Activated CD4-positive, alpha-beta T cell treated with anti-CD3 and anti-CD28 coated beads, Interleukin-2, amount 10 ng/mL, durations not matched to agents 7 days and 5 days (primary cell): Measurements from ENCODE around the gene LZTS2. TPM values are rescaled to one million over a fixed set of nuclear protein-coding genes. Genes with fewer than 3 reads are reported as not detected.
"Not testable (repeated sequence)": the region's sequence is repeated elsewhere in the genome, so short reads cannot be mapped to it uniquely, and the experiment has no call there.

Source experiments
- CTCF ChIA-PET: fragments of 350-600 bp; sonication (Branson Sonifier 250); formaldehyde crosslinking; loops from one replicate; lab custom pipeline; 2021; ENCODE audit warnings: antibody characterized with exemption; lab: Charles Lee
- POLR2A ChIA-PET: fragments of 350-600 bp; sonication (Branson Sonifier 250); formaldehyde crosslinking; loops from one replicate; lab custom pipeline; 2021; ENCODE audit warnings: antibody characterized with exemption; lab: Charles Lee
- DNase-seq: peaks from one replicate; pipeline ENCODE4 v3.0.0-alpha.2; 2020
- H3K27ac Mint-ChIP-seq: one replicate; pipeline ENCODE4 v1.8.0; 2021; ENCODE audit warnings: mild to moderate bottlenecking, moderate library complexity, mixed read lengths
- H3K27me3 Mint-ChIP-seq: one replicate; pipeline ENCODE4 v1.8.0; 2021; ENCODE audit warnings: mixed read lengths
- H3K36me3 Mint-ChIP-seq: one replicate; pipeline ENCODE4 v1.8.0; 2021; ENCODE audit warnings: low read depth, mixed read lengths
- H3K4me1 Mint-ChIP-seq: one replicate; pipeline ENCODE4 v1.8.0; 2021; ENCODE audit warnings: mixed read lengths
- H3K4me3 Mint-ChIP-seq: one replicate; pipeline ENCODE4 v1.8.0; 2021; ENCODE audit warnings: mild to moderate bottlenecking, moderate library complexity, mixed read lengths
- H3K9me3 Mint-ChIP-seq: one replicate; pipeline ENCODE4 v1.8.0; 2021; ENCODE audit warnings: mixed read lengths
- total RNA-seq, 2 experiments: library from RNA; stranded (reverse); gene quantifications; one replicate each; pipeline ENCODE4 v1.2.3, GENCODE V29; 2021

Gene LZTS2
- total RNA-seq, 2 experiments from 2014 or later, result 17.5 to 18.8 TPM

DNA sequence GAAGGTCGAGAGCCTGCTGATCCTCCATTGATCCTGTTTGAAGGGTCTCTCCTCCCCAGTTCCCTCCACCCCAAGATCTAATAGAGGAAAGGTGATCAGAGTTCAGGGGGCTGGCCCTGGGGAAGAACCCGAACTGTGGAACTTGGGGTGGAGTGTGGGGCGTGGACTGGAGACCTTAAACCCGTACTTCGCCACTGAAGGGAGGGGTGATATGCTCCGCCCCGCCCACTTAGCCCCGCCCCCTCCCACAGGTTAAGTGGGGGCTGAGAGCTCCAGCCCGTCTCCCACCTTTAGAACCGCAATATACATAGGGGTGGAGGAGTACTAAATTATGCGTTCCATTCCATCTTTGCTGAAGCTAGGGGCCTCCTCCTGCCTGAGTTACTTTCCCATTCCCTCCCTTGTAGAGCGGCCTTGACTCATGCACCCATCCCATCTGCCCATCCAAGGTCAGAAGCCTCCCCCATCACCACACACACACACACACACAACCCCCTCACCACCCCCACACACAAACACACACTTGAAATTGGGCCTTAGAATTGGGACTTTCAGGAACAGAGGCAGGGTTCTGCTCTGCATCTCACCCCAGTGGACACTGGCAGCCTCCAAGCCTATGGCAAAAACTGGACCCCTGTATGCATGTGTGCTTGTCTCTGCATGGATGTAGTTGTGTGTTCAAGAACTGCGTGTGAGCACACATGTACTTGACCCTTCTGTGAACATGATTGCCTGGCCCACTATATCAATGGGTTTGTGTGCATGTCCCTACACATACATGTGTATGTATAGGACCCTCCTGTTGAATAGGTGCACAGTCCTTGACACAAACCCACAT lies 29.3 kb upstream of the LZTS2 start:
- H3K27ac Mint-ChIP-seq, result no peak overlapping the region
- H3K4me1 Mint-ChIP-seq, result peaks cover 14% of the 10 kb centered on the region
- ChIA-PET POLR2A (interaction anchor here (0.6 kb wide), 1 partner anchor 62 kb away, joined by 3 read pairs; no protein-coding TSS in a partner anchor), CTCF (interaction anchor here (0.5 kb wide), 1 partner anchor 1571 kb away, joined by 3 read pairs; no protein-coding TSS in a partner anchor)
- peaks cover 5% of the 10 kb centered on the region for H3K27me3 Mint-ChIP-seq
- peaks cover 6% of the 10 kb centered on the region for H3K36me3 Mint-ChIP-seq
- H3K4me3 Mint-ChIP-seq, result peak overlapping the region; percentile 55
- no peaks in the 10 kb centered on the region for H3K9me3 Mint-ChIP-seq
- DNase-seq, result no peak

DNA sequence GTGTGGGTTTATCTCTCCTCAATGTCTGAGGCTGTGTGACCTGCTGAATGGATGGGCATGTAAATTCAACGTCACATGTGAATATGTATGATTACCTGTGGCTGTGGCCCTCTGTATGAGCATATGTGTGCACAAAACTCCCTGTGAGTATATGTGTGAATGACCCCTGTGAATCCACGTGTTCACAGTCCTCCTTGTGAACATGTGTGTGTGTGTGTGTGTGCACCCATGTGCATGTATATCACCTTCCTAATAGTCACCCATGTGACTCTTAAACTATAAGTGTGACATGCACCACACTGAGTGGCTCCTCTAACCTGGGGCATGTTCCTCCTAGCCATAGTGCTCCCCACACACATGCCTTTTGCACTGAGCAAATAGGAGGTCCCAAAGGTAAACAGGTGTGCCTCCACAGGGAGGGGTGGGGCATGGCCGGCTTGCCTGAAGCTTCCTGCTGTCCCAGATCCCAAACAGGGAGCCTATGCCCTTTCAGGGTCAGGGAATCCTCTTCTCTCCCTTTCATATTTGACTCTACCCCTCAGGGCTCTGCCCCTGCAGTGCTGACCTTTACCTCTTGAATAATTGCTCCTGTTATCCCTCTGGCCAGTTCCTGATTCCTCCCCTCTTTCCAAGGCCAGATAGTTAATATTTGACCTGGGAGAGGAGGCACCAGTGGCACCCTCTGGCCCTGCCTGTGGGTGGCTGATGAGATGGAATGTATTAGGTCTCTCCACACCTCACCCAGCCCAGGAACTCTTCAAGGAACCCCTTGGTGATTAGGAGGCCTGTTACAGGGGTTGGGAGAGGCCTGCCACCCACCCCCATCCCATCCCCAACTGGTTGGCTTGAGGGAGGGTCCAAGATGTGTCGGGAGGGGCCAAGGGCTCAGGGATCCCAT lies 28.4 kb upstream of the LZTS2 start:
- Mint-ChIP-seq H3K4me3 (no peak overlapping the region), H3K9me3 (no peaks in the 10 kb centered on the region), H3K4me1 (peaks cover 14% of the 10 kb centered on the region), H3K36me3 (peaks cover 2% of the 10 kb centered on the region), H3K27me3 (peaks cover 5% of the 10 kb centered on the region), H3K27ac (no peak overlapping the region)
- ChIA-PET CTCF (interaction anchor here (1.2 kb wide), 2 partner anchors 48 to 70 kb away, joined by 3 read pairs; no protein-coding TSS in a partner anchor), POLR2A (no interaction called here)
- no peak for DNase-seq

DNA sequence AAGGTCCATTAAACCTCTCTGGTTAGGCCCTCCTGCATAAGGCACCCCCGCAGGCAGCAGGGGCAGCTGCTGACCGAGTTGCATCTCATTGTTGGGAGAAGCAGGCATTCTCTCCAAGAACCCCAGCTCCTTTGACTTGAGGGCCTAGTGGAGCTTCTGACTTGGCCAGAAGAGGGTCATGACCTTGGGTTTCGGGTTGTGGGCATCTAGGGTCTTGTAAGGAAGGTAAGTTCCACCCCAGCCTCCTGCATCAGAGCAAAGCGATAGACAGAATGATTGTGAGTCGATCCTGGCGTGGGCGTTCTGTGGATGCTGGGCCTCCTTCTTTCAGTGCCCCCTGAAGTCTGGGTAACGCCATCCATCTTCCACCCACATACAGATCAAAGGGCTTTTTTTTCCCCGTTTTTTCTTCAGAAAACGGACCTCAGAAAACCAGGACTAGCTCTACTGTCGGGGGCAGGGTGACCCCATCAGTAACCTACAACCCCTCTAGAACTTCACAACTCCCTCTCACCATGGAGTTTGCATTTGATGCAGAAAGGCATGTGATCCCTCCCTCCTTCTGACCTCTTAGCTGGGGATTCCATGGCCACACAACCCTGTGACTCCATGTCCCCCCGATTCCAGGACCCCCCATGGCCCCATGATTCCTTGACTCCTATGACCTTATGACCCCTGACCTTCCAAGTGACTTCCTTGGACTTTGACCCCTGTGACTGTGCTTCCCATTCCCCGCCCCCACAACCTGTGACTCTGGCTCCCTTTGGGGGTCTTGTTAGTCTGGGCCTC lies 27.3 kb upstream of the LZTS2 start:
- Mint-ChIP-seq H3K36me3 (peaks cover 2% of the 10 kb centered on the region), H3K4me1 (peaks cover 14% of the 10 kb centered on the region), H3K4me3 (no peak overlapping the region), H3K27me3 (peaks cover 5% of the 10 kb centered on the region), H3K27ac (no peak overlapping the region), H3K9me3 (no peaks in the 10 kb centered on the region)
- ChIA-PET POLR2A (no interaction called here), CTCF (interaction anchor here (0.6 to 1.2 kb wide), 4 partner anchors 38 to 69 kb away, joined by 3 to 5 read pairs (median 3); no protein-coding TSS in a partner anchor)
- no peak for DNase-seq

DNA sequence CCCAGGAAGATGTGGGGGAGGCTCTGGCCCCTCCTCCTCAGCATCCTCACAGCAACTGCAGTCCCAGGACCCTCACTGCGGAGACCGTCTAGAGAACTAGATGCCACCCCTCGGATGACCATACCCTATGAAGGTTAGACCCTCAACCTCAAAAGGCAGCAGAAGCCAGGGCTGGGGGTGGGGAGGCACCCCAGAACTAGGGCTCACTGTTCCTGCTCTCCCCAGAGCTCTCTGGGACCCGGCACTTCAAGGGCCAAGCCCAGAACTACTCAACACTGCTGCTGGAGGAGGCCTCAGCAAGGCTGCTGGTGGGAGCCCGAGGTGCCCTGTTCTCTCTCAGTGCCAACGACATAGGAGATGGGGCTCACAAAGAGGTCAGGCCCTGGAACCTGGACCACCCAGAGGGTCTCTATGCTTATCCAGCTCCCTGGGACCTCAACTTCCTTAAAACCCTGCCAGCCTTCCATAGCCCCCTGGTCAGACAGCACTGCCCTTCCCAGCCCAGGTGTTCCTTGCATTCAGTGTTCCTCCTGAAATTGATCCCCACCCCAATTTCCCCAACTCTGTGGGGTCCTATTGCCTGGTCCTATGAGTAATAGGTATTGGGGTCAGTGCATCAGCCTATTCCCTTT lies 26.6 kb upstream of the LZTS2 start:
- no peaks in the 10 kb centered on the region for H3K36me3 Mint-ChIP-seq
- H3K27me3 Mint-ChIP-seq, result peaks cover 5% of the 10 kb centered on the region
- no peak for DNase-seq
- ChIA-PET CTCF (interaction anchor here (0.6 to 1.2 kb wide), 4 partner anchors 42 to 1743 kb away, joined by 3 to 5 read pairs (median 4); no protein-coding TSS in a partner anchor), POLR2A (no interaction called here)
- H3K9me3 Mint-ChIP-seq, result no peaks in the 10 kb centered on the region
- no peak overlapping the region for H3K4me3 Mint-ChIP-seq
- peaks cover 14% of the 10 kb centered on the region for H3K4me1 Mint-ChIP-seq
- no peak overlapping the region for H3K27ac Mint-ChIP-seq

DNA sequence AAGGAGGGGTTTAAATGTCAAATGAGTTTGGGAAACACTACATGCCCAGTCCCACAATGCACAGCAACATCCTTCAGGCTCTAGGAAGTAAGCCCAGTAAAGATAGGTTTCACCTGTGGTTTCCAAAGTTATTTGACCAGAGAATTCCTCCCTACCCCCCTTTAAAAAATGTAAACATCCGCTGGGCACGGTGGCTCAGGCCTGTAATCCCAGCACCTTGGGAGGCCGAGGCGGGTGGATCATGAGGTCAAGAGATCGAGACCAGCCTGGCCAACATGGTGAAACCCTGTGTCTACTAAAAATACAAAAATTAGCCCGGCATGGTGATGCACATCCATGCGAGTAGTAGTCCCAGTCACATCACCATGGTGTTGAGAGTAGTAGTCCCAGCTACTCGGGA lies 24.2 kb upstream of the LZTS2 start:
- H3K36me3 Mint-ChIP-seq, H3K9me3 Mint-ChIP-seq: not testable (repeated sequence)

DNA sequence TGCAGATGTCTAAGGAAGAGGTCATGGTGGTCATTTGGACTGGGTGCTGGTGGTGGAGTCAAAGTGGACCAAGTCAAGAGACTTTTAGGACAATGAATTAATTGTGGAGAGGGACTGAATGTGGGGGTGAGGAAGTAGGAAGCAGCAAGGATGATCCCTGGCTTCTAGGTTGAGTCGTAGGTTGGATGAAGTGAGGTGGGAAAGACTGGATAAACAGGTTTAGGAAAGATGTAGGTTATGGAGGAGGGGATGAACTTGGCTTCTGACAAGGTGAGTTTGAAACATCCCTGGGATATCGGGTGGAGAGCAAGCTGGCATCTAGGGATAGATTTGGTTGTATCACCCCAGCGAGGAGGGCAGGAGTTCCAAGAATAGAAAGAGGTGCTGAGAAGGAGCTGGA lies 22.7 kb upstream of the LZTS2 start:
- no peaks in the 10 kb centered on the region for H3K9me3 Mint-ChIP-seq
- CTCF ChIA-PET, result no interaction called here

More for the DNA sequence above, 24.2 kb upstream of the LZTS2 start:
- H3K4me1 Mint-ChIP-seq, DNase-seq, H3K4me3 Mint-ChIP-seq, H3K27ac Mint-ChIP-seq, H3K27me3 Mint-ChIP-seq, POLR2A ChIA-PET: not testable (repeated sequence)
- CTCF ChIA-PET, result interaction anchor here (0.5 to 1.4 kb wide), 2 partner anchors 20 to 39 kb away, joined by 3 to 5 read pairs; no protein-coding TSS in a partner anchor

DNA sequence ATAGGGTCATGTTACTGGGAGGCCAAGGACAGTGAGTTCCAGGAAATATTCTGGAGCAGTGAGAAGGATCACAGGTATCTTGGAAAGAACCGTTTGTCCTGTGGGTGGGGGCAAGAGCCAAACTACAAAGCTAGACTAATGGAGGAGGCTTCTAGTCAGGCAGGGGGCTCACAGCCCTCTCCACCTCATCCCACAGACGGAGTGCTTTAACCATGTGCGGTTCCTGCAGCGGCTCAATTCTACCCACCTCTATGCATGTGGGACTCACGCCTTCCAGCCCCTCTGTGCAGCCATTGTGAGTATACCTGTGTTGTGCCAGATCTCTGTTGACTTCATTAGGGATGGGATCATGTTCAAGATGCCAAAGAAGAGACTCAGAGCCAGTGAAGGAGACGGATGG lies 22.2 kb upstream of the LZTS2 start:
- POLR2A ChIA-PET, result no interaction called here
- no peaks in the 10 kb centered on the region for H3K27me3 Mint-ChIP-seq
- no peak overlapping the region for H3K27ac Mint-ChIP-seq
- CTCF ChIA-PET, result no interaction called here
- DNase-seq, result no peak
- H3K4me3 Mint-ChIP-seq, result no peak overlapping the region
- no peaks in the 10 kb centered on the region for H3K36me3 Mint-ChIP-seq
- no peaks in the 10 kb centered on the region for H3K9me3 Mint-ChIP-seq
- H3K4me1 Mint-ChIP-seq, result no peaks in the 10 kb centered on the region

More for the DNA sequence above, 22.7 kb upstream of the LZTS2 start:
- Mint-ChIP-seq H3K27ac (no peak overlapping the region), H3K4me3 (no peak overlapping the region), H3K27me3 (no peaks in the 10 kb centered on the region), H3K4me1 (no peaks in the 10 kb centered on the region), H3K36me3 (no peaks in the 10 kb centered on the region)
- DNase-seq, result peak; percentile 3
- POLR2A ChIA-PET, result no interaction called here

DNA sequence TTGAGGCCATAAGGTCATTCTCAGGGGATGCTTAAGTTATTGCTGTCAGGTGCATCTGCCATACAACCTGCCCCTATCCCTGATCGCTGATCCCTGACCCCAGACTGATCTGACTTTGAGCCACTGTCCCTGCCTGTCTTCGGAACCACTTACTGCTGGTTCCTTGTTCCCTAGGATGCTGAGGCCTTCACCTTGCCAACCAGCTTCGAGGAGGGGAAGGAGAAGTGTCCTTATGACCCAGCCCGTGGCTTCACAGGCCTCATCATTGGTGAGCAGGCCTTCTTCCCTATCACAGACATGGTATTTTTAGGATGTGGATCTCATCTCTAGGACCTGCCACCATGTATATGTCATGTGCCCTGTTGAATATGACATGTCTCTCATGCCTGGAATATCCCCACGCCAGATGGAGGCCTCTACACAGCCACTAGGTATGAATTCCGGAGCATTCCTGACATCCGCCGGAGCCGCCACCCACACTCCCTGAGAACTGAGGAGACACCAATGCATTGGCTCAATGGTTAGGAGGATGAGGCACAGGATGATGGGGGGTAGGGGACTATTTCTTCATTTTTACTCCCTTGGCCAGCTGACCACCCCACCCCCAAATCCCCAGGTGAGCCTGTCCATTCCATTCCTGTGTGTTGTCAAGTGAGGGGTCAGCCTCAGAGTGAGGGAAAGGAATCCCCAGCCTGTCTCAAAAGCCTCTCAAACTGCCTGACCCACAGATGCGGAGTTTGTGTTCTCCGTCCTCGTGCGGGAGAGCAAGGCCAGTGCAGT lies 21.3 kb upstream of the LZTS2 start:
- Mint-ChIP-seq H3K27ac (no peak overlapping the region), H3K4me3 (no peak overlapping the region), H3K9me3 (no peaks in the 10 kb centered on the region), H3K36me3 (no peaks in the 10 kb centered on the region), H3K4me1 (no peaks in the 10 kb centered on the region), H3K27me3 (no peaks in the 10 kb centered on the region)
- DNase-seq, result no peak
- POLR2A ChIA-PET, result no interaction called here
- CTCF ChIA-PET, result no interaction called here

DNA sequence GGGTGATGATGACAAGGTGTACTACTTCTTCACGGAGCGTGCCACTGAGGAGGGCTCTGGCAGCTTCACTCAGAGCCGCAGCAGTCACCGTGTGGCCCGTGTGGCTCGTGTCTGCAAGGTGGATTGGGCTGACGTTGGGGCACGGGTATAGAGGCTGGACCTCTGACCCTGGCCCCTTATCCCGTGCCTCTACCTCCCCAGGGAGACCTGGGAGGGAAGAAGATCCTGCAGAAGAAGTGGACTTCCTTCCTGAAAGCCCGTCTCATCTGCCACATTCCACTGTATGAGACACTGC lies 20.8 kb upstream of the LZTS2 start:
- Mint-ChIP-seq H3K9me3 (no peaks in the 10 kb centered on the region), H3K27me3 (no peaks in the 10 kb centered on the region), H3K4me1 (no peaks in the 10 kb centered on the region), H3K4me3 (no peak overlapping the region), H3K27ac (no peak overlapping the region), H3K36me3 (no peaks in the 10 kb centered on the region)
- DNase-seq, result no peak
- CTCF ChIA-PET, result no interaction called here
- POLR2A ChIA-PET, result no interaction called here

DNA sequence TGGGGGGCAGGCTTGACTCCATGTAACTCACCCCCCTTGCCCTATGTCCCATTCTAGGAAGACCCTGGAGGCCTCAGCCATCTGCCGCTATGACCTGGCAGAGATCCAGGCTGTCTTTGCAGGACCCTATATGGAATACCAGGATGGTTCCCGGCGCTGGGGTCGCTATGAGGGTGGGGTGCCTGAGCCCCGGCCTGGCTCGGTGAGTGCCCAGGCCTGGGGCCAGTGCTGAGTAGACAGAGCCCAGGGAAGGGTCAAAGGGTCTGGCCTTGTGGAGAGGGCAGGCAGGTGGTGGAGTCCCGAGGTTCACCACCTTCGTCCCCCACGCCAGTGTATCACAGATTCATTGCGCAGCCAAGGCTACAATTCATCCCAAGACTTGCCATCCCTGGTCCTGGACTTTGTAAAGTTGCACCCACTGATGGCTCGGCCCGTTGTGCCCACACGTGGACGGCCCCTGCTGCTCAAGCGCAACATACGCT lies 19.8 kb upstream of the LZTS2 start:
- POLR2A ChIA-PET, result no interaction called here
- no peaks in the 10 kb centered on the region for H3K36me3 Mint-ChIP-seq

DNA sequence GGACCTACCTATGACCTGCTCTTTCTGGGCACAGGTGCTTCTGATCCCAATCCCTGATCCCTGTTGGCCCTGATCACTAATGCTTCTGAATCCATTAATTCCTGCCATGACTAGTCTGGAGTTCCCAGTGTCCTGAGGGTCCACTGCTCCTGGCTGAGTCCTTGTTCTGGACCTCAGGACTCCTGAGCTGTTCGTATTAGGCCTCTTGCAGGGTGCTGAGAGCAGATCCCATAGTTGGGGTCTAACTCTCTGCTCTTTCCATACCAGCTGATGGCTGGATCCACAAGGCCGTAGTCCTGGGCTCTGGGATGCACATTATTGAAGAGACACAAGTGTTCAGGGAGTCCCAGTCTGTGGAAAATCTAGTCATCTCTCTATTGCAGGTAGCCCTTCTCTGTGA lies 19.3 kb upstream of the LZTS2 start:
- no peak overlapping the region for H3K4me3 Mint-ChIP-seq
- H3K36me3 Mint-ChIP-seq, result no peaks in the 10 kb centered on the region
- POLR2A ChIA-PET, result no interaction called here
- CTCF ChIA-PET, result interaction anchor here (1.5 kb wide), 1 partner anchor 16 kb away, joined by 3 read pairs; no protein-coding TSS in a partner anchor
- no peak overlapping the region for H3K27ac Mint-ChIP-seq
- H3K27me3 Mint-ChIP-seq, result no peaks in the 10 kb centered on the region
- H3K9me3 Mint-ChIP-seq, result no peaks in the 10 kb centered on the region
- peaks cover 2% of the 10 kb centered on the region for H3K4me1 Mint-ChIP-seq
- no peak for DNase-seq

More for the DNA sequence above, 19.8 kb upstream of the LZTS2 start:
- no peak for DNase-seq
- Mint-ChIP-seq H3K4me1 (peaks cover 1% of the 10 kb centered on the region), H3K4me3 (no peak overlapping the region), H3K9me3 (no peaks in the 10 kb centered on the region), H3K27ac (no peak overlapping the region), H3K27me3 (no peaks in the 10 kb centered on the region)
- CTCF ChIA-PET, result interaction anchor here (0.9 to 1.5 kb wide), 2 partner anchors 11 to 17 kb away, joined by 3 read pairs; partner anchors contain the start of gene SEMA4G
